NCI-H1436 treated with DMSO at 0.1 percent for 48 hours (cell line): ENCODE data around the gene TNN.
A peak's percentile ranks its signal among the peaks of the same experiment; 100 is the strongest.
"Not testable (repeated sequence)": the region's sequence is repeated elsewhere in the genome, so short reads cannot be mapped to it uniquely, and the experiment has no call there.

Experiments used
- DNase-seq: peaks from one replicate; lab custom pipeline; 2025; lab: John Stamatoyannopoulos, UW

TNN gene

GRCh38 chr1:175070818-175071217, 3.2 kb downstream of the TNN start:
- DNase-seq = no peak

DNA sequence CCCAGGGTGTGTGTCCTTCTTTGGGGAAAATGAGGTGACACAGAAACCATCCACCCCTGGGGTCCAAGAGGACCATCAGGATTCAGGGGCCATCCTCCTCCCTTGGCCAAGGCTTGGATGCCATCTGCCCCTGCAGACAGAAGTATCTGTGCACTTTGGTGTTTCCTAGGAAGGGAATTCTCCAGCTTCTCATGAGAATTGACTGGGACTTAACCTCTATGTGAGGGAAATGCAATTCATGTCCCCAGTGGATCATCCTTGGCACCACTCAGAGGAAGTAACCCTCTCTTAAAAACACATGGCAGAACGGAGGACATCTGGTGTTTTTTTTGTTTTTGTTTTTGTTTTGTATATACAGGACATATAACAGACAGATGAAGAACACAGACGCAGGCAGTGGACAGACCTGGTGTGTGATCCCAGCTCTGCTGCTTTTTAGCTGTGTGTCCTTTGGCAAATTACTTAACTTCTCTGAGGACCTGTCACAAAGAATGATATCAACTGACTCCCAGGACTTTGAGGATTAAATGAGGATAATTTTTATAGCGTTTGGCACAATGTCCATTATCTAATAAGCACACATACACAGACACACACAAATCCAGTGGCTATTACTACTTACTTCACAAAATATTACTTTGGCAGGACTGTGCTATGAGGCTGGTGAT, 3.8 kb downstream of the TNN start:
- no peak for DNase-seq

DNA sequence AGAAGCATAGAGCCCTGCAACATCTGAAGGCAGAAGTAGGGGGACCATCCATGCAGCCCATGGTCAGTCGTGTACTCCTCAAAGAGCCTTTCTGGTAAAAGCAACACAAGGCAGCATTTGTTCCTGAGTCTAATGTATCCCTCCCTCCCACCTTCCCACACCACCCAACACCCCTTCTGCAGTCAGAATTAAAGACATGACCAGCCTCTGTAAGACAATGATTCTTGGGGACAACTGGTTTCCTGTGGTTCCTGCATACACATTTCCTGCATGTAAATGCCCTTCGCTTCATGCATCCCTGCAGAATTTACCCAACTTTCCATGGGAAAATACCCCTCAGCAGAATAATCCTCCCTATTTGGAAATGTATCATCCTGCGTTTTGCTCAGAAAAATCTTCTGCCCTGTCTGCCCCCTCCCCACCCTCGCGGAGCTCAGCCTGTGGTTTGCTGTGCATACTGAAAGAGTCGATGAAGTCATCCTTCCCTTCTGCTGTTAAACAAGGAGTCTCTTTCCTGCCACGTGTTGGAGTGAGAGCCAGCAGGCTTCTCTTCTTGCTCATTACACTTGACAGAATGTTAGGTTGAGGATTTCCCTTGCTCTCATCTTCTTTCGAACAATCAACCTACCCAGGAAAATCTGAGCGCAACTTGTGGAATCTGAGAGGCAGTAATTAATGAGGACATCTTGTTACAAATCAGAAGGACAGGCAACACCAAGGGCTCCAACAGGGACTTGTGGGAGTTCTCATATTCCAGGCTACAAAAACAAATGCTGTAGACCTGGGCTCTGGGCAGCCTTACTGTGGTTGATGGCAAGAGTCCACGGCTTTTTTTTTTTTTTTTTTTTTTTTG, 4.7 kb downstream of the TNN start:
- no peak for DNase-seq

DNA sequence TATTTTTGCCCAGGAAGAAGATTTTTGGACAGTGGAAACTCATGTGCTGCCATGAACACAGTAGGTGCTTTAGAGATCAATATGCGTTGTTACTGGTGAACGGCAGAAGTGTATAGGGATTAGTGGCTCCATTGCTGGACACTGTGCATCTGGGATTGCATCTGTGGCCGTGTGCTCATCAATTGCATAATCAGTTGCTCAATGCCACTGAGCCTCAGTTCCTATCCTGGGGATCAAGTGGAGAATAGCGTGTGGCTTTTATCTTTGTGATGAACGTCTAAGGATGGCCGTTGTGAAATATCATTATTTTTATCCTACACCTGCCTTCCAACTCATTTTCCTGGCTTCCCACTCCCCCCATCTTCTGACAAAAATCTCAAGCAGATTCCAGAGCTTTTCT, 5.4 kb downstream of the TNN start:
- DNase-seq = no peak

- no peak for DNase-seq
These were observed 6.0 kb downstream of the TNN start for GRCh38 chr1:175073633-175074032.

GRCh38 chr1:175075572-175076568, 8.2 kb downstream of the TNN start:
- DNase-seq = no peak

- DNase-seq = no peak
These were observed 9.9 kb downstream of the TNN start for GRCh38 chr1:175077356-175078030.

DNA sequence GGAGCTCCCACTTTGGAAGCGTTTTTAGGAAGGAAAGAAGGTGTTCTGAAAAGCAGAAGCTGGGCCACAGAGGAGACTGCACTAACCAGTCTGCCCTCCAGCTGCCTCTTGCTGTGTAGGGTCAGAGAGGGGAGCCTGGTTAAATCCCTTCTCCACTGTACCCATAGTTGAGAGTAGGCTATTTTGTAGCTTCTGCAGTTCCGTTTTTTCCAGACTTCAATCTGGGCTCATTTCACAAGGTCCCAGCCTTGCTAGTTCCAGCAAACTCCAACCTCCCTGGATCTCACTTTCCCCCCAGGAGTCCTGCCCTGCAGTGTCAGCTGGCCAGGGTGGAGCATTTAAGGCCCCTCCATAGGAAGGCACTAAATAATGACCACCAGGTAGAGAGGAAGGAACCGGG, 11.0 kb downstream of the TNN start:
- DNase-seq = no peak

DNA sequence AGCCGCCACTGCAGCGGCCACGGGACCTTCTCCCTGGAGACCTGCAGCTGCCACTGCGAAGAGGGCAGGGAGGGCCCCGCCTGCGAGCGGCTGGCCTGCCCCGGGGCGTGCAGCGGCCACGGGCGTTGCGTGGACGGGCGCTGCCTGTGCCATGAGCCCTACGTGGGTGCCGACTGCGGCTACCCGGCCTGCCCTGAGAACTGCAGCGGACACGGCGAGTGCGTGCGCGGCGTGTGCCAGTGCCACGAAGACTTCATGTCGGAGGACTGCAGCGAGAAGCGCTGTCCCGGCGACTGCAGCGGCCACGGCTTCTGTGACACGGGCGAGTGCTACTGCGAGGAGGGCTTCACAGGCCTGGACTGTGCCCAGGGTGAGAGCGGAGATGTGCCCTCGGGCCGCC, 11.7 kb downstream of the TNN start:
- no peak for DNase-seq

DNA sequence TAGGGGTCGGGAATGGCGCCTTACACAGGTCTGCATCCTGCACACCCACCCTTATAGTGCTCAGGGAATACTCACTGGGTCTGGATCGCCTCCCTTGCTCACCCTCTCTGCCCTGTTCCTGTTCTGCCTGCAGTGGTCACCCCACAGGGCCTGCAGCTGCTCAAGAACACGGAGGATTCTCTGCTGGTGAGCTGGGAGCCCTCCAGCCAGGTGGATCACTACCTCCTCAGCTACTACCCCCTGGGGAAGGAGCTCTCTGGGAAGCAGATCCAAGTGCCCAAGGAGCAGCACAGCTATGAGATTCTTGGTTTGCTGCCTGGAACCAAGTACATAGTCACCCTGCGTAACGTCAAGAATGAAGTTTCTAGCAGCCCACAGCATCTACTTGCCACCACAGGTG, 12.4 kb downstream of the TNN start:
- DNase-seq = peak; percentile 17

DNA sequence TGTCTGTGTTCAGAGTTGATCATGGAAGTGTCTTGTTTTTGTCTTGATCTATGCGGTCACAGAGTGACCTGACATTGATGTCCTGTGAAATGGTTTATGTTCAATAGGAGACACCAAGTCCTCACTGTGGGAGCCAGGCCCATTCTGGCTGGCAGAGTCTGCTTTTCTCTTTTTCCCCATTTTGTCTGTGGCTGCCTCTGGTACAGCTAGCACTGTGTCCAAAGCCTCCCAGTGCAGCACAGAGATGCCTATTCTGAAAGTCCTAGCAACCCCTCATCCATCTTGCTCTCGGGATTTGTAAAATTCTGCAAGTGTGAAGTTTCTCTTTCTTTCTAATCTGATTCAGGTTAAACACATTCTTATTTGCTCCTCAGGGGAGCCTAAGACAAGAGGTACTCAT, 14.3 kb downstream of the TNN start:
- no peak for DNase-seq

- DNase-seq = no peak
These were observed 20.9 kb downstream of the TNN start for GRCh38 chr1:175088525-175088951.

GRCh38 chr1:175089136-175089718, 21.6 kb downstream of the TNN start:
- no peak for DNase-seq

- no peak for DNase-seq
These were observed 23.1 kb downstream of the TNN start for GRCh38 chr1:175090780-175091179.

GRCh38 chr1:175094626-175095025, 27.0 kb downstream of the TNN start:
- no peak for DNase-seq

DNA sequence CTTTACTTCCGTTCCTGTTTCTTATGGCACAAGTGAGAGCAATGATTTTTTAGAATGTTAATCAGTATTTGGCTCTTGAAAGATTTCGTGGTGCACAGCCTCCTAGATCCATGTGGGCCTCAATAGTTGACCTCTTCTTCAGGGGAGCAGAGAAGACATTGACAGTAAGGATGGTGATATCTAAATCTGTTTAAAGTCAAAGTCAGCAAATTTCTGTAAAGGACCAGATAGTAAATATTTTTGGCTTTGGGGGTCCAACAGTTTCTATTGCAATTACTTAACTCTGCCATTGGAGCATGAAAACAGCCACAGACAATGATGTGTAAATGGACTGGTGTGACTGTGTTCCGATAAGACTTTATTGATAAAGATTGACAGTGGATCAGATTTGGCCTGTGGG, 27.4 kb downstream of the TNN start:
- no peak for DNase-seq

- DNase-seq = no peak
These were observed 28.5 kb downstream of the TNN start for GRCh38 chr1:175095978-175096607.

DNA sequence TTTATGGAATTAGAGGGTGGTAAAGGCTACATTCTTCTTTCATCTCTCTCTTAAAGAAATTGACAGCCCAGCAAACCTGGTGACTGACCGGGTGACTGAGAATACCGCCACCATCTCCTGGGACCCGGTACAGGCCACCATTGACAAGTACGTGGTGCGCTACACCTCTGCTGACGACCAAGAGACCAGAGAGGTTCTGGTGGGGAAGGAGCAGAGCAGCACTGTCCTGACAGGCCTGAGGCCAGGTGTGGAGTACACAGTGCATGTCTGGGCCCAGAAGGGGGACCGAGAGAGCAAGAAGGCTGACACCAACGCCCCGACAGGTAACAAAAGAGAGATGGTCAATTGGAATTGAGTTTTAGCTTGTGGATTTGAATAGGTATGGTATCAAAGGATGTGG, 29.7 kb downstream of the TNN start:
- DNase-seq = no peak

- no peak for DNase-seq
These were observed 32.3 kb downstream of the TNN start for GRCh38 chr1:175099916-175100315.

DNA sequence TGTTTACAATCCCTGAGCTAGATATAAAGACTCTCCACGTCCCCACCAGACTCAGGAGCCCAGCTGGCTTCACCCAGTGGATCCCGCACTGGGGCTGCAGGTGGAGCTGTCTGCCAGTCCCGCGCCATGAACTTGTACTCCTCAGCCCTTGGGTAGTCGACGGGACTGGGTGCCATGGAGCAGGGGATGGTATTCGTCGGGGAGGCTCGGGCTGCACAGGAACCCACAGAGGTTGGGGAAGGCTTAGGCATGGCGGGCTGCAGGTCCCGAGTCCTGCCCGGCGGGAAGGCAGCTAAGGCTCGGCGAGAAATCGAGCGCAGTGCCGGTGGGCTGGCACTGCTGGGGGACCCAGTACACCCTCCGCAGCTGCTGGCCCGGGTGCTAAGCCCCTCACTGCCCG, 34.5 kb downstream of the TNN start:
- DNase-seq = not testable (repeated sequence)

DNA sequence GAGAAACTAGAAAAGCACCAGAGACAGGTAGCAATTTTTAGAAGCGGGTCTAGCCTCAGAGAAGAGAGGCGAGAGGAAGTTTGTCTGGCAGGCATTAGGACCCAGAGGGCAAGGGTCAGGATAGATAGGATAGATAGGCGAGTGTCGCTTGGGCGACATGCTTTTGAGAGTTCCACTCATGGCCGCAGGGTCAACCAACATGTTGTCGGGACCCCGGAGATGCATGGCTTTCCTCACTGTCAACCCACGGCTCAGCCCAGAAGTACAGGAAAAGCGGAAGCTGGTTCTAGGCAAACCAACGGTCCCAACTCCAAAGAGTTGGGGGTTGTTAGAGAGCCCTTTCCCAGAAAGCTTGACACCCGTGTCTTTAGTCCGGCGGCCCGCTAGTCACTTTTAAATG, 38.9 kb downstream of the TNN start:
- DNase-seq = not testable (repeated sequence)
